Motor neuron (in vitro differentiated cells): ENCODE measurements around the gene SDR39U1. TPM values are rescaled to one million over a fixed set of nuclear protein-coding genes. Genes with fewer than 3 reads are reported as not detected.

ENCODE experiments used
- ATAC-seq, 8 experiments: fragments of 200-7000 bp; cut with Tn5 transposase; replicated peaks in 6 of 8; 2 replicates each; pipeline ENCODE4 v1.8.0; 2021; ENCODE audit warnings: mild to moderate bottlenecking in 8 of 8, moderate library complexity in 8 of 8
- H3K27ac ChIP-seq, 2 donors: fragments of 250-450 bp; sonication (Bioruptor Pico); 2 replicates each; pipeline ENCODE4 v1.9.0; 2021; ENCODE audit warnings: antibody characterized with exemption in 2 of 2, mild to moderate bottlenecking in 2 of 2, moderate library complexity in 1 of 2
- H3K4me1 ChIP-seq, 2 donors: fragments of 250-450 bp; sonication (Bioruptor Pico); replicated peaks in 1 of 2; 2 replicates each; pipeline ENCODE4 v1.6.1; 2021; ENCODE audit warnings: antibody characterized with exemption in 2 of 2, mild to moderate bottlenecking in 2 of 2, moderate library complexity in 1 of 2
- H3K4me3 ChIP-seq, 5 donors: fragments of 250-450 bp; sonication (Bioruptor Pico); 2 replicates each; pipeline ENCODE4 v1.9.0; 2021; ENCODE audit warnings: antibody characterized with exemption in 5 of 5, mild to moderate bottlenecking in 5 of 5, moderate library complexity in 4 of 5
- WGBS, 10 experiments: fragments of 450-650 bp; shearing (Covaris generic); methylation state at CpG; one replicate each; pipeline ENCODE4 v1.0.0; 2022; 5-methylcytosine and 5-hydroxymethylcytosine counted together
- in situ Hi-C, 9 experiments: fragments of 400-800 bp; cut with MboI; loops; one replicate each; pipeline ENCODE4 v1.15.0; 2021; ENCODE audit warnings: low sequenced_read_pairs in 9 of 9, low pct_unique_long_range_greater_than_20kb in 2 of 9; ENCODE audit not compliant: unreplicated experiment in 9 of 9
- total RNA-seq, 8 experiments: library from RNA; unstranded; fragments of 300-600 nt; gene quantifications; 2 replicates each; pipeline versions ENCODE4 v1.2.3 to v1.2.4, GENCODE V29; 2022

The SDR39U1 gene
- total RNA-seq, 8 experiments from 2014 or later, result 34.6 to 72.5 (median 55.1) TPM

DNA sequence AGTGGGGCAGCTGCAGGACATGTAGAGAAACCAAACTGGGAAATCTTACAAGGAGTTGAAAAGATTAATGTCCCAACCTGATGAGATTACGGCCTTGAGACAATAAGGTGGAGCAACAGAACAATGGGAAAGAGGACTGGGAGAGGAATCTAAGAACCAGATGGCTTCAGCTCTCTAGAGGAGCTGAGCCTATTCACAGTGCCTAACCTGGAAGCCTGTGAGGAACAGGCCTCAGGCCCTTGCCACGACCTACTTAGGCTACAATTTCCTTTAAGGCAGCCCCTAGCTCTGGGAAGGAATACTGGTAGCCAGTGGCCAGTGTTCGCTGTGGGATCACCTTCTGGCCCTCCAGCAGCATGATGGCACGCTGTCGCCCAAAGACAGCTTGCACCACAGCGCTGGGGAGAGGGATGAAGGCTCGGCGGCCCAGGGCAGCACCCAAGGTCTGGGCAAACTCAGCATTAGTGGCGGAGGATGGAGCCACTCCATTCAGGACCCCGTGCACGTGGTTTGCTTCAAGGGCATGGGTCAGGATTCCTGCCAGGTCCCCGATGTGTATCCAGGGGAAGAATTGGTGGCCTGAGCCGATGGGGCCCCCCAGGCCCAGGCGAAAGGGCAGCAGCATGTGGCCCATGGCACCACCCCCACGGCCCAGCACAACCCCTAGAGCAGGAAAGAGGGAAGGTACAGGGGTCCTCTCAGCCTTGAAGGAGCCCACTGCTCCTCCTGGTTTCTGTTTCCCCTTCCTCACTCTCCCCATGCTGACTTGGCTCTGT, 2.6 kb downstream of the SDR39U1 start:
- H3K4me1 ChIP-seq, result peaks cover 7 to 15% of the 10 kb centered on the region in 2 donors
- in situ Hi-C loops, result loop anchor here in 8 of 9 experiments (10.0 to 25.0 kb wide), 3 partner anchors 103 to 195 kb away; partner anchors contain the start of genes ADCY4 (in 8 of the 8), RIPK3 (in 8 of the 8) and TINF2 (in 1 of the 8)
- no peak overlapping the region for H3K27ac ChIP-seq
- no peak overlapping the region for H3K4me3 ChIP-seq
- ATAC-seq, result no peak
- WGBS, 10 experiments, result 40 to 94% (median 75%) methylated on average over 1 to 7 of the region's 15 CpGs; no CpG with 5 or more reads in 3 of the 10 experiments

GRCh38 chr14:24439257-24439656, 3.3 kb downstream of the SDR39U1 start:
- Histone ChIP-seq H3K4me3 (no peak overlapping the region), H3K4me1 (peaks cover 7 to 15% of the 10 kb centered on the region in 2 donors), H3K27ac (no peak overlapping the region)
- ATAC-seq, result no peak
- in situ Hi-C loops, result loop anchor here in 8 of 9 experiments (10.0 to 25.0 kb wide), 3 partner anchors 102 to 194 kb away; partner anchors contain the start of genes ADCY4 (in 8 of the 8), RIPK3 (in 8 of the 8) and TINF2 (in 1 of the 8)
- 0 to 67% (median 9%) methylated on average over 1 of the region's 1 CpG; no CpG with 5 or more reads in 7 of the 10 experiments for WGBS, 10 experiments

GRCh38 chr14:24438223-24439097, 4.1 kb downstream of the SDR39U1 start:
- Histone ChIP-seq H3K4me3 (no peak overlapping the region), H3K4me1 (peaks cover 6 to 14% of the 10 kb centered on the region in 2 donors), H3K27ac (no peak overlapping the region)
- 0 to 90% (median 66%) methylated on average over 1 to 7 of the region's 9 CpGs; no CpG with 5 or more reads in 2 of the 10 experiments for WGBS, 10 experiments
- ATAC-seq, result no peak
- in situ Hi-C loops, result loop anchor here in 8 of 9 experiments (10.0 to 25.0 kb wide), 3 partner anchors 101 to 194 kb away; partner anchors contain the start of genes ADCY4 (in 8 of the 8), RIPK3 (in 8 of the 8) and TINF2 (in 1 of the 8)

DNA sequence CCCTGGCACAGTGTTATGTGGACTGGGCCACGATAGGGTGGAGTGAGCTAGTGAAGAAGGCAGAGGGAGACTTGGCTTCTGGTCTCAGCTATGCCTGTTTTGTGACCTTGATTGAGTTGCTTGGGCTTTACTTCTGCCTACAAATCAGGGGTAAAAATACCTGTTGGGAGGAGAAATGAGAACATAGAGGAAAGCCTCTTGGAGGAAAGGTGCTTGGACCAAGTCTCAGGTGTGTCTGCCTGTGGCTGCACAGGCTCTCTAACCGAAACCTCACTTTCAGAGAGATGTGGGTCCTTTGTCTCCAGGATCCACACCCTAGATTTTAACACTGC, 4.9 kb downstream of the SDR39U1 start:
- 100% methylated on average over 1 of the region's 2 CpGs; no CpG with 5 or more reads in 9 of the 10 experiments for WGBS, 10 experiments
- ATAC-seq, result no peak
- H3K4me3 ChIP-seq, result no peak overlapping the region
- in situ Hi-C loops, result loop anchor here in 8 of 9 experiments (10.0 to 25.0 kb wide), 3 partner anchors 100 to 193 kb away; partner anchors contain the start of genes ADCY4 (in 8 of the 8), RIPK3 (in 8 of the 8) and TINF2 (in 1 of the 8)
- no peak overlapping the region for H3K27ac ChIP-seq
- peaks cover 4 to 12% of the 10 kb centered on the region in 2 donors for H3K4me1 ChIP-seq

DNA sequence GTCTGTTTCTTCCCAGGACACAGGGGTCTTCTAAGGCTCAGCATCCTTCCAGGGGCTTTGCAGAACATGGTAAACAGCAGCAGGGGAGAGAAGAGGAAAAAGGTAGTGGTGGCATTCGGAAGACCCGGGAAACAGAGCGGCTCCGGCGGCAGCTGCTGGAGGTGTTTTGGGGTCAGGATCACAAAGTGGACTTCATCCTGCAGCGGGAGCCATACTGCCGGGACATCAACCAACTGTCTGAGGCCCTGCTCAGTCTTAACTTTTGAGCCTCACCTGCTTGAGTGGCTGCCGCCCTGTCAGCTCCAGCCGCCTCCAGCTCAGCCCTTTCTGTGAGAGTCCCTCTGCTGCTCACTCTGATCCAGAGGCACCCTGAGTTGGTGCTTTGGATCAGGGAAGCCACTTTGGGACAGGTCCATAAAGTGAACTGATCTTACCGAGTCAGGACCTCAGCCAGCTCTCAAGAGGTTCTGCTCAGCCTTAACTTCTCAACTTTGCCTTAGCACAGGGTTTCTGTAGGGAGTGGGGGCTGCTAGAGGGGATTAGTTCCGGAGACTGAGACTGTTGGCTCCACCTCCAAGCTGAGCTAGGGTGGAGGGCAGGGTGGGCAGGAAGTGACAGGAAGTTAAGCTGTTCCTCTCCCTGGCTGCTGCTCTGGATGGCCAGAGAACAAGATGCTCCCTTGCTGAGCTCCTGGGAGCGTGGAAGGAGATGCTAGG, 5.4 kb downstream of the SDR39U1 start:
- no peak overlapping the region for H3K27ac ChIP-seq

DNA sequence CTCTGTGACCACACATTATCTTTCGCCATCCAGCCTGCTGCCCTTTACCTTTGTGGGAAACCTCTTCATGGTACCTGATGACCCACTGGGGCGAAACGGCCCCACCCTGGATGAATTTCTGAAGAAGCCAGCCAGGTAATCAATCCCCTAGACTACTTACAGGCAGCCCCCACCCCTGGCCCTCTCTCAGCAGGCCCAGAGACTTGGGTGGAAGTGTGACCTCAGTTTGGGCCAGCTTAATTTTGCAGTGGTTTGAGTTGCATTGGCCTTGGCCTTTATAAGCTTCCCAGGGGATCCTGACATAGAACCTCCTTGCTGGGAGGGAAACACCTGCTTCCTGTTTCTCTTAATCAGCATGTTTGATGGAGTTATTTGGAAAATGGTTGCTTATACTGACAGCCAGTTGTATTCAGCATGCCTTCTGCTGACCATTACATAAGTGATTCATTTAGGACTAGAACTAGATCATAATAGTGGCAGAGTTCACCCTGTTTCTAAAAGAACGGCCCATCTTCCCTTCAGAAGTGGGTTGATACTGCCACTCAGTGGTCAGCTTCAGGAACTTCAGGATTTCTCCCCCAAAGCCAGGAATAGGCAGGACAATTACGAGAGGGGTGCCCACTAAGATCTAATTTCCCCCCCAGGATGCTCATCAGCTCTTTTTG, 6.1 kb downstream of the SDR39U1 start:
- in situ Hi-C loops, result loop anchor here in 8 of 9 experiments (10.0 to 25.0 kb wide), 3 partner anchors 99 to 192 kb away; partner anchors contain the start of genes ADCY4 (in 8 of the 8), RIPK3 (in 8 of the 8) and TINF2 (in 1 of the 8)
- no peak overlapping the region for H3K4me3 ChIP-seq
- H3K27ac ChIP-seq, result no peak overlapping the region
- 0 to 100% (median 53%) methylated on average over 1 to 3 of the region's 5 CpGs; no CpG with 5 or more reads in 5 of the 10 experiments for WGBS, 10 experiments
- ATAC-seq, result peak; percentile 17 to 75 (median 64)
- H3K4me1 ChIP-seq, result peaks cover 3 to 10% of the 10 kb centered on the region in 2 donors

More for the DNA sequence above, 5.4 kb downstream of the SDR39U1 start:
- Histone ChIP-seq H3K4me1 (peaks cover 4 to 12% of the 10 kb centered on the region in 2 donors), H3K4me3 (no peak overlapping the region)
- 0 to 100% (median 90%) methylated on average over 1 to 4 of the region's 12 CpGs; no CpG with 5 or more reads in 5 of the 10 experiments for WGBS, 10 experiments
- in situ Hi-C loops, result loop anchor here in 8 of 9 experiments (10.0 to 25.0 kb wide), 3 partner anchors 100 to 192 kb away; partner anchors contain the start of genes ADCY4 (in 8 of the 8), RIPK3 (in 8 of the 8) and TINF2 (in 1 of the 8)
- no peak for ATAC-seq

GRCh38 chr14:24435998-24436354, 6.6 kb downstream of the SDR39U1 start:
- in situ Hi-C loops, result loop anchor here in 8 of 9 experiments (10.0 to 25.0 kb wide), 3 partner anchors 99 to 191 kb away; partner anchors contain the start of genes ADCY4 (in 8 of the 8), RIPK3 (in 8 of the 8) and TINF2 (in 1 of the 8)
- Histone ChIP-seq H3K4me1 (peaks cover 3 to 5% of the 10 kb centered on the region in 2 donors), H3K4me3 (no peak overlapping the region), H3K27ac (no peak overlapping the region)
- ATAC-seq, result no peak
- WGBS, 10 experiments, result 65 to 90% (median 88%) methylated on average over 2 to 5 of the region's 6 CpGs; no CpG with 5 or more reads in 5 of the 10 experiments

DNA sequence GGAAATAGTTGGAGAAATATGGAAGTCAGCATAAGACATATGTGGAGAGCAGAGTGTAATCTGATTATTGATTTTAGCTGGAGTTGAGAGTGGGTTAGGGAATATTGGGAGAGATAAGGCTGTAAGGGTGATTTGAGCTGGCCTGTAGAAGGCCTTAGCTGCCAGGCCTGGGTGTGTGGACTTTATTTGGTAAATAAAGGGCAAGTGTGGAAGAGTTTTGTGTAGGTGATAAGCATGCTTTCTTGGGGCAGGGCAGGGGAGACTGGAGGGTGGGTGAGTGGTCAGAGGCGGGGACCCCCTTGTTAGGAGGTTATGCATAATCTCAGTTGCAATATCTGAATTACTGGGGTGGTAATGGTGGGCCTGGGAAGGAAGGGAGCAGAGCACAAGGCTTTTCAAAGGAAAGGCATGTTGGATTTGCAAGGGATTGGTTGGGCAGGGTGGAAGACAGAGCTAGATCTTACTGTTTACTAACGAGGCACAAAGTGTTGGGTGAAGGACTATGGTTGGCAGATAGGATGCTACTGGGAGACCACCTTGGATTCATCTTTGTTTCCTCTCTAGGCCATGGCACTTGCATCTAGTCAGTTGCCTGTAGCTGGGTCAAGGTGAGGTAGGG, 7.3 kb downstream of the SDR39U1 start:
- Histone ChIP-seq H3K4me1 (peaks cover 4 to 8% of the 10 kb centered on the region in 2 donors), H3K4me3 (no peak overlapping the region), H3K27ac (no peak overlapping the region)
- ATAC-seq, result no peak
- in situ Hi-C loops, result loop anchor here in 8 of 9 experiments (10.0 to 25.0 kb wide), 3 partner anchors 98 to 190 kb away; partner anchors contain the start of genes ADCY4 (in 8 of the 8), RIPK3 (in 8 of the 8) and TINF2 (in 1 of the 8)
- 20 to 100% (median 73%) methylated on average over 1 to 2 of the region's 2 CpGs; no CpG with 5 or more reads in 3 of the 10 experiments for WGBS, 10 experiments

DNA sequence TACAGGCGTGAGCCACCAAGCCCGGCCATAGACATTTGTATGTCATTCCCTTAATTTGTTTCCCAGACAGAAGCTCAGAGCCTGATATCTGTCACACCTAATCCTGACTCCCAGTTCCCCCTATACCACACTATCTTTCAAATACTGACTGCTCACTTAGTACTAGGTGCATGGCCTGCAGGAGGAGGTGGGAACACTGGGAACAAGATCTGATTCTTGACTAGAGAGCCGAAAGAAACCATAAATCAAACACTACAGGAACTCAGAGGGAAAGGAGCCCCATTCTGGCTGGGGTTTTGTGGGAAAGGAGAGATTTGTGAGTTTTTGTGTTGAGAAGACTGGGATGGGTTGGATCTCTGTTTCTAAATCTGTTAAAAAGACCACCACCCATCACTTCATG, 7.9 kb downstream of the SDR39U1 start:
- no peak for ATAC-seq
- no peak overlapping the region for H3K4me3 ChIP-seq
- WGBS, 10 experiments, result 80 to 100% (median 100%) methylated on average over 1 of the region's 3 CpGs; no CpG with 5 or more reads in 7 of the 10 experiments
- peaks cover 4 to 8% of the 10 kb centered on the region in 2 donors for H3K4me1 ChIP-seq
- in situ Hi-C loops, result loop anchor here (5.0 to 25.0 kb wide), 4 partner anchors 97 to 190 kb away; partner anchors contain the start of genes ADCY4 (in 8 of the 9), RIPK3 (in 8 of the 9) and TINF2 (in 1 of the 9)
- no peak overlapping the region for H3K27ac ChIP-seq

DNA sequence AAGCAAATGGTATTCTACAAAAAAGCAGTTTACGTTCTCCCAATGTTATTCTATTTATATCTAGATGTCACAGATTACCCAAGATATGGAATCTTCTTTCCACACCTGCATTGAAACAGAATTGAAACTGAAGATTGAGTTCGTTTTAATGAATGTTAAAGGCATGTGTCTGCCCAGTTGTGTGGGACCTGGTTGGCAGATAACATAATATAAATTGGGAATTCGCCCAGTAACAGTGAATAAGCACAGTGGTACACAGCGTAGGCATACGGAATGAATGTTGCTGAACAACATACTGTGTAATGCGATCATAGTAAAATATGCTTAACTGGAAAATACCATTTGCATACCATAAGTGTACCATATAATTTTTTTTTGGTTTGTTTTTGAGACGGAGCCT, 8.5 kb downstream of the SDR39U1 start:
- ATAC-seq, result no peak
- in situ Hi-C loops, result loop anchor here (5.0 to 25.0 kb wide), 4 partner anchors 97 to 189 kb away; partner anchors contain the start of genes ADCY4 (in 8 of the 9), RIPK3 (in 8 of the 9) and TINF2 (in 1 of the 9)
- Histone ChIP-seq H3K4me3 (no peak overlapping the region), H3K4me1 (peaks cover 4 to 11% of the 10 kb centered on the region in 2 donors), H3K27ac (no peak overlapping the region)
- WGBS, 10 experiments, result 43 to 100% (median 85%) methylated on average over 1 to 7 of the region's 7 CpGs; no CpG with 5 or more reads in 1 of the 10 experiments
